Astrocyte of the cerebellum (primary cell): ENCODE measurements around the gene RGS13.
"Not testable (repeated sequence)": the region's sequence is repeated elsewhere in the genome, so short reads cannot be mapped to it uniquely, and the experiment has no call there.

Experiments
- DNase-seq: peaks from one replicate; pipeline ENCODE4 v3.0.0-alpha.2; 2011; ENCODE audit warnings: low read depth
- H3K4me3 ChIP-seq: 2 replicates; pipeline ENCODE4 v1.5.1; 2011; ENCODE audit warnings: mild to moderate bottlenecking, low read depth, low read length, moderate library complexity
- CTCF ChIP-seq: IDR thresholded peaks from 2 replicates; pipeline ENCODE4 v1.5.1; 2012; ENCODE audit warnings: low read length, low read depth, moderate library complexity, mild to moderate bottlenecking; ENCODE audit errors: missing control alignments
- in situ Hi-C: cut with HindIII; loops from 2 replicates; pipeline ENCODE4 v1.10.0; 2017; ENCODE audit warnings: low sequenced_read_pairs

The RGS13 gene

GRCh38 chr1:192668409-192668983, 32.5 kb downstream of the RGS13 start:
- H3K4me3 ChIP-seq = no peak overlapping the region
- no peak for TF ChIP-seq CTCF
- DNase-seq = no peak
- in situ Hi-C loops = no loop called here

- no peak for DNase-seq
- in situ Hi-C loops = no loop called here
- no peak for TF ChIP-seq CTCF
- no peak overlapping the region for H3K4me3 ChIP-seq
Observed at GRCh38 chr1:192669174-192669573, 33.2 kb downstream of the RGS13 start.

- no peak overlapping the region for H3K4me3 ChIP-seq
- in situ Hi-C loops = no loop called here
- no peak for DNase-seq
- no peak for TF ChIP-seq CTCF
Observed at GRCh38 chr1:192675716-192676115, 39.8 kb downstream of the RGS13 start.

GRCh38 chr1:192678099-192678498, 42.2 kb downstream of the RGS13 start:
- no peak overlapping the region for H3K4me3 ChIP-seq
- in situ Hi-C loops = no loop called here
- DNase-seq = no peak
- TF ChIP-seq CTCF = no peak

GRCh38 chr1:192682335-192682734, 46.4 kb downstream of the RGS13 start:
- TF ChIP-seq CTCF = no peak
- no peak overlapping the region for H3K4me3 ChIP-seq
- DNase-seq = no peak
- in situ Hi-C loops = no loop called here

- DNase-seq, in situ Hi-C loops, H3K4me3 ChIP-seq: not testable (repeated sequence)
Observed at GRCh38 chr1:192683081-192683480, 47.1 kb downstream of the RGS13 start.

GRCh38 chr1:192689459-192689858, 53.5 kb downstream of the RGS13 start:
- no peak overlapping the region for H3K4me3 ChIP-seq
- DNase-seq = no peak
- in situ Hi-C loops = no loop called here
- TF ChIP-seq CTCF = no peak
